Left lung (tissue), 10 donors: ENCODE results near the gene FGF14. TPM values are rescaled to one million over a fixed set of nuclear protein-coding genes. Genes with fewer than 3 reads are reported as not detected.
A peak's percentile ranks its signal among the peaks of the same experiment; 100 is the strongest.
"Not testable (repeated sequence)": the region's sequence is repeated elsewhere in the genome, so short reads cannot be mapped to it uniquely, and the experiment has no call there.

Source experiments
- ATAC-seq: fragments of 200-7000 bp; cut with Tn5 transposase; one replicate; pipeline ENCODE4 v1.9.1; 2020; ENCODE audit warnings: moderate library complexity
- DNase-seq, 4 donors: peaks; one replicate each; pipeline ENCODE4 v3.0.0-alpha.2; 2013 to 2020
- H3K27ac ChIP-seq, 2 donors: fragments of 200-600 bp; sonication (generic) in 1 of 2; one replicate each; pipeline versions ENCODE4 v1.5.0 to v1.8.0; 2020 to 2021
- H3K27me3 ChIP-seq, 2 donors: fragments of 200-600 bp; sonication (generic) in 1 of 2; one replicate each; pipeline versions ENCODE4 v1.5.0 to v1.8.0; 2020 to 2021
- H3K36me3 ChIP-seq, 2 donors: fragments of 200-600 bp; sonication (generic) in 1 of 2; one replicate each; pipeline versions ENCODE4 v1.5.0 to v1.8.0; 2020 to 2021
- H3K4me1 ChIP-seq, 2 donors: fragments of 200-600 bp; one replicate each; pipeline ENCODE4 v1.8.0; 2021
- H3K4me3 ChIP-seq, 2 donors: fragments of 200-600 bp; sonication (generic) in 1 of 2; one replicate each; pipeline versions ENCODE4 v1.5.0 to v1.8.0; 2020 to 2021; ENCODE audit warnings: mild to moderate bottlenecking in 1 of 2
- H3K9me3 ChIP-seq, 2 donors: fragments of 200-600 bp; sonication (generic) in 1 of 2; one replicate each; pipeline versions ENCODE4 v1.5.0 to v1.8.0; 2020 to 2021
- intact Hi-C, 2 donors: fragments of 100-400 bp; cut with DNase I; formaldehyde crosslinking; loops; one replicate each; pipeline versions ENCODE4 v1.11.2 to v1.14.2; 2022
- polyA plus RNA-seq, 6 donors: library from polyadenylated mRNA; unstranded; fragments of 120-200 nt; gene quantifications; one replicate each; pipeline ENCODE4 v1.2.1, GENCODE V29; 2013; ENCODE audit not compliant: insufficient read length in 6 of 6
- total RNA-seq, 2 donors: library from RNA; stranded (reverse); fragmentation: NEBNext Ultra II Directional; extraction: Animal tissue kit (Norgen Biotek cat#: 25700); gene quantifications; one replicate each; pipeline ENCODE4 v1.2.1, GENCODE V29; 2021
- TF ChIP-seq, protein P1 (sequence below), 2 donors: fragments of 200-600 bp; sonication (generic) in 1 of 2; IDR thresholded peaks; one replicate each; pipeline versions ENCODE4 v1.5.0 to v1.8.0; 2021; ENCODE audit warnings: antibody characterized with exemption in 2 of 2
- donor health status: DM: no; HTN: yes; CAD: no.
- donor health status: DM: no; HTN: no; CAD: no.

The FGF14 gene
- total and polyA plus RNA-seq, 8 donors, result 0.45 to 3.4 (median 0.78) TPM

DNA sequence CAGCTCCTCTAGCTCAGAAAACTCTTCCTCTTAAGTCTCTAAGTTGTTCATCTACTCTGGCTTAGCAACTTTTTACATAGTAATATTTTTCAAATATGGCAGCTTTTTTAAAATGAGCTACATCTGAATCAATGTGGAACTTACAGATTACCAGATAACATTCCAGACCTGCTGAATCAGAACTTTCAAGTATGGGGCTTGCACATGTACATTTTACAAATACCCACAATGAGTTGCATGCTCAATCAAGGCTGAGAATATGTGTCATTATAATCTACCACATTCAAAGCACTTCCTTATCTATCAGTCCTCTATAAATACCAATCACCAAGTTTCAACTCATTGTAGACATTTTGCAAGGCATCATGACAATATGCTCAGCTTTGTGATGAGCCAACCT is 383.1 kb downstream of the FGF14 start:
- TF ChIP-seq, protein P1, sequence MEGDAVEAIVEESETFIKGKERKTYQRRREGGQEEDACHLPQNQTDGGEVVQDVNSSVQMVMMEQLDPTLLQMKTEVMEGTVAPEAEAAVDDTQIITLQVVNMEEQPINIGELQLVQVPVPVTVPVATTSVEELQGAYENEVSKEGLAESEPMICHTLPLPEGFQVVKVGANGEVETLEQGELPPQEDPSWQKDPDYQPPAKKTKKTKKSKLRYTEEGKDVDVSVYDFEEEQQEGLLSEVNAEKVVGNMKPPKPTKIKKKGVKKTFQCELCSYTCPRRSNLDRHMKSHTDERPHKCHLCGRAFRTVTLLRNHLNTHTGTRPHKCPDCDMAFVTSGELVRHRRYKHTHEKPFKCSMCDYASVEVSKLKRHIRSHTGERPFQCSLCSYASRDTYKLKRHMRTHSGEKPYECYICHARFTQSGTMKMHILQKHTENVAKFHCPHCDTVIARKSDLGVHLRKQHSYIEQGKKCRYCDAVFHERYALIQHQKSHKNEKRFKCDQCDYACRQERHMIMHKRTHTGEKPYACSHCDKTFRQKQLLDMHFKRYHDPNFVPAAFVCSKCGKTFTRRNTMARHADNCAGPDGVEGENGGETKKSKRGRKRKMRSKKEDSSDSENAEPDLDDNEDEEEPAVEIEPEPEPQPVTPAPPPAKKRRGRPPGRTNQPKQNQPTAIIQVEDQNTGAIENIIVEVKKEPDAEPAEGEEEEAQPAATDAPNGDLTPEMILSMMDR (IDR thresholded peaks at IDR 0.05), result no peak
- intact Hi-C loops, result no loop called here
- H3K36me3 ChIP-seq, result no peaks in the 10 kb centered on the region
- ATAC-seq, result no peak
- no peaks in the 10 kb centered on the region for H3K4me1 ChIP-seq
- H3K4me3 ChIP-seq, result no peak overlapping the region
- peaks cover 0 to 29% of the 10 kb centered on the region in 2 donors for H3K9me3 ChIP-seq
- H3K27me3 ChIP-seq, result no peaks in the 10 kb centered on the region
- DNase-seq, result no peak
- H3K27ac ChIP-seq, result no peak overlapping the region

DNA sequence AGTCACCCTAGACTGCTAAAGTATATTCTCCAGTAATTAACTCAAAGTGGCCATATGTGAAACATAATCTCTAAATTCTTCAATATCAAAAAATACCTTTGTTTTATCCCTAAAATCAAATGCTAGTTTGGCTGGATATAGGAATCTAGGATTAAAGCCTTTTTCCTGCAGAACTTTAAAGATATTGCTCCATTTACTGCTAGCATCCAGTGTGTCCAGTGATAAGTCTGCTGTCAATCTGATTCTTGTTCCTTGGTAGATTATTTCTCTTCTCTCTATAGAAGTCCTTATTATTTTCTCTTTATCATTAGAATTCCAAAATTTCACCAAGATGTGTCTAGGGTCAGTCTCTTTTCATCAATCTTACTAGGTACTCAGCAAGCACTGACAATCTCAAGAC is 384.6 kb downstream of the FGF14 start:
- DNase-seq, result no peak
- Histone ChIP-seq H3K36me3 (no peaks in the 10 kb centered on the region), H3K27me3 (no peaks in the 10 kb centered on the region), H3K4me1 (no peaks in the 10 kb centered on the region), H3K4me3 (no peak overlapping the region), H3K9me3 (peaks cover 0 to 29% of the 10 kb centered on the region in 2 donors), H3K27ac (no peak overlapping the region)
- TF ChIP-seq, protein P1 (IDR thresholded peaks at IDR 0.05), result no peak
- ATAC-seq, result no peak
- intact Hi-C loops, result no loop called here

DNA sequence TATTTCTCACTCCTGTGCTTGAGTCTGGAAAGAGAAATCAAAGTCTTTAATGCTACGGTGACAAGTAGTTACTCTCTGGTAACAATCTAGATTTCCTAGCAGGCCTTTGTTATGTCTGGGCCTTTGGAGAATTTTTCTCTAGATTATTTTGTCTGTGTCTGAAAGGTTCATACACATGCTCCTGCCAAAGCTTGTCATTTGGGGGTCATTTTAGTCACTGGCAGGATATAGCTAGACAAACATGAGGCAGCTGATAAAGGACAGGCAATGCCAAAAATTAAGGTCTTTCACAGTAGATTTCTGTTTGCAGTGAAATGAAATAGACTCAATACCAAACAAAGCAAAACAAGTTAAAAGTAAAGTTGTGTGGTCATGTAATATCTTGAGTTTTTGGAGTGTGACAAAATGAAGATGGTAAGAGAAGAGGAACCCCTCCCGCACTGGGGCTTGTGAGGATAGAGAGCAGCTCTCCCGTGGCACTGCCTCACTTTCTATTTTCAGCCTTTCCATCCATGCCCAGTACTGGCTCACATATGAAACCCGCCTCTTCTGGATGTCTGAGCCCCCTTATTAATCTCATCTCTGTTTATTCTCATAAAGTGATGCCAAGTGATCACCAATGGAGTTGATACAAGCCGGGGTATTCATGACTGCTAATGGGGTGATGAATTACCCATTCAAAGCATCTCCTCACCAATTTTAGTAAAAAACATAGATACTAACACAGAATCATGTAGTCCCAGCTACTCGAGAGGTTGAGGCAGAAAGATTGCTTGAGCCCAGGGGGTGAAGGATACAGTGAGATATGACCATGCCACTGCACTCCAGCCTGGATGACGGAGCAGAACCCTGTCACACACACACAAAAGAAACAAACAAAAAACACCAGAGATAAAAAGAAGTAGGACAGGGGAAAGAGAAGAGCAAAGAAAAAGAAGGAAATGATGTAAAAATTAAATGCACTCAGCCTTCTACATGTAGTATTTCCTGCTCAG is 389.3 kb downstream of the FGF14 start:
- H3K4me3 ChIP-seq, result no peak overlapping the region
- H3K27me3 ChIP-seq, result no peaks in the 10 kb centered on the region
- intact Hi-C loops, result no loop called here
- ATAC-seq (peak; percentile 31), DNase-seq (no peak)
- H3K9me3 ChIP-seq, result peaks cover 0 to 18% of the 10 kb centered on the region in 2 donors
- no peaks in the 10 kb centered on the region for H3K4me1 ChIP-seq
- peak overlapping the region in 1 of 2 donors; percentile 33 for H3K27ac ChIP-seq
- TF ChIP-seq, protein P1 (IDR thresholded peaks at IDR 0.05), result no peak
- no peaks in the 10 kb centered on the region for H3K36me3 ChIP-seq

DNA sequence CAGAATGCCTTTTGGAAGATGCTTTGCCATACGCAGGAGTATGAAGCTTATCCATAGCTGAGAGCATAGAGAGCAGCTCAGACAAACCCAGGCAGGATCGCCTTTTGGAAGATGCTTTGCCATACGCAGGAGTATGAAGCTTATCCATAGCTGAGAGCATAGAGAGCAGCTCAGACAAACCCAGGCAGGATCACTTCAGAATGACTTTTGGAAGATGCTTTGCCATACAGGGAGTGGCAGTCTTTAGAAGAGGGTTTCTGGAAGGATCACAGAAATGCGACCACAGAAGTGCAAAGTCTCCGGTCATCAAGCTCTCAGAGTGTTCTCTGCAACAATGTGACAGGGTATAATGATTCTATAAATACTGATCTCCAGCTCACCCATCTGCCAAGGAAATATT is 390.4 kb downstream of the FGF14 start:
- DNase-seq, H3K9me3 ChIP-seq, H3K4me3 ChIP-seq, H3K27ac ChIP-seq, H3K36me3 ChIP-seq, ATAC-seq, H3K27me3 ChIP-seq, intact Hi-C loops, H3K4me1 ChIP-seq: not testable (repeated sequence)

DNA sequence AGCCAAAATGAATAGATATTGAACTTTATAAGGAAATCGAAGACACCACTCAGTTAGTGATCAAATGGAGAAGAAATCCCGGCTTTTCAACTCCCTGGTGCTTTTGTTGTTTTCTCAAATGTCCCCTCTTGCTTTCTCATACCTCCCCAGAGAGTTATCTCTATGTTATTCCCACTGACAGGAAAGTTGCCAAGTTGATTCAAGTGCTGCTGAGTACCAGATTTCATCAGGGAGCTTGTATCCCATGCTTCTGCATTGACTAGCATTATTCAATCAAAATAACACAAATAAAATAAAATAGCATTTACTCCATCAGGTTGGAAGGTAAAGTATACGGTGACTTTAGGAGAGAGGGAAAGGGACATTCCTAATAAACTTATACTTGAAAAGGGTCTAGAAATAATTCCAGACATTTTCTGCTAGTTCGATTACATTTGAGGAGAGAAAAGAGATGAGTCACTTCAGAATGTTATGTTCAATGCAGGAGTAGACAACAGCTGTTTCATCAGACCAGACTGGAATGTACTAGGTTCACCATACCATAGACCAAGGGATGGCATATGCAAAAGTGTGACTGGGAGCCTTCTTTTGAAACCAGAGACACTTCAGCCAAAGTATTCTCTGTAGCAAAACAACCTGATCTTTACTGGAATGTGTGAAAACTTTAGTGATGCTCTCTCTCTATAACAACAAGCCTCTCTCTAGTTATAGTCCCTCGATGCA is 397.8 kb downstream of the FGF14 start:
- DNase-seq (no peak), ATAC-seq (no peak)
- intact Hi-C loops, result no loop called here
- H3K27ac ChIP-seq, result no peak overlapping the region
- no peaks in the 10 kb centered on the region for H3K27me3 ChIP-seq
- TF ChIP-seq, protein P1 (IDR thresholded peaks at IDR 0.05), result no peak
- no peaks in the 10 kb centered on the region for H3K4me1 ChIP-seq
- no peaks in the 10 kb centered on the region for H3K36me3 ChIP-seq
- H3K9me3 ChIP-seq, result no peaks in the 10 kb centered on the region
- no peak overlapping the region for H3K4me3 ChIP-seq
